Activated CD4-positive, alpha-beta memory T cell treated with anti-CD3 and anti-CD28 coated beads for 36 hours (primary cell): Measurements from ENCODE around the gene CBS. TPM values are rescaled to one million over a fixed set of nuclear protein-coding genes. Genes with fewer than 3 reads are reported as not detected.

ENCODE experiments used
- CTCF ChIA-PET: fragments of 350-600 bp; sonication (Branson Sonifier 250); formaldehyde crosslinking; loops from one replicate; lab custom pipeline; 2021; ENCODE audit warnings: antibody characterized with exemption, inconsistent platforms; lab: Charles Lee
- POLR2A ChIA-PET: fragments of 350-600 bp; sonication (Branson Sonifier 250); formaldehyde crosslinking; loops from one replicate; lab custom pipeline; 2021; ENCODE audit warnings: antibody characterized with exemption; lab: Charles Lee
- DNase-seq: peaks from one replicate; pipeline ENCODE4 v3.0.0-alpha.2; 2020
- H3K27ac Mint-ChIP-seq: one replicate; pipeline ENCODE4 v1.8.0; 2021; ENCODE audit warnings: mixed read lengths
- H3K27me3 Mint-ChIP-seq: one replicate; pipeline ENCODE4 v1.8.0; 2021; ENCODE audit warnings: mixed read lengths
- H3K36me3 Mint-ChIP-seq: one replicate; pipeline ENCODE4 v1.8.0; 2021; ENCODE audit warnings: mixed read lengths
- H3K4me1 Mint-ChIP-seq: one replicate; pipeline ENCODE4 v1.8.0; 2021; ENCODE audit warnings: low read depth, mixed read lengths
- H3K4me3 Mint-ChIP-seq: one replicate; pipeline ENCODE4 v1.8.0; 2021; ENCODE audit warnings: mild to moderate bottlenecking, mixed read lengths
- H3K9me3 Mint-ChIP-seq: one replicate; pipeline ENCODE4 v1.8.0; 2021; ENCODE audit warnings: mixed read lengths
- intact Hi-C: fragments of 100-400 bp; cut with micrococcal nuclease; formaldehyde crosslinking; loops from one replicate; pipeline ENCODE4 v1.15.1; 2023
- total RNA-seq, 2 experiments: library from RNA; stranded (reverse); gene quantifications; one replicate each; pipeline ENCODE4 v1.2.3, GENCODE V29; 2021

CBS gene
- total RNA-seq, 2 experiments from 2014 or later: 54.7 to 63.6 TPM

DNA sequence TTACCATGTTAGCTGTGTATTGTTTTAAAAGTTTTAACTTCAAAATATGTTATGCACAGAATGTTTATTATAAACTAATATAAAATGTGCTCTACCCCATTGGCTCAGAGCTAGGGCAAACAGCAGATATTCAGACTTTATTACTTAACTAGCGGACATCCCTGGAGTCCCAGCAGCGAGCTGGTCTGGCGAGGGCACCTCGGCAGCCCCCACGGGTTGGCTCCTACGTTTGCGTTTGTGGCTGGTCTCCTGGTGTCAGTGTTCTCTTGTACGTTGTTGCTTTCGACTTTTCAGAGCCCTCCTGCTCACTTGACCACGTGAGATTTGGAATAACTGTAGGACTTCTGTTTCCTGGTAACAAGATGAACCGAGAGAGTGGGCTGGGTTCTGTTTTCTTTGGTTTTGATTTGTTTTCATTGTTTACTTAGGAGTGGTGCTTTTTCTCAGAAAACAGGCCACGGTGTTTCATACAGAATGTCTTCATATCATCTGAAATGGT is 44.5 kb downstream of the CBS start:
- no peak for DNase-seq
- H3K27me3 Mint-ChIP-seq: no peaks in the 10 kb centered on the region
- intact Hi-C loops: no loop called here
- H3K4me3 Mint-ChIP-seq: no peak overlapping the region
- POLR2A ChIA-PET: no interaction called here
- H3K27ac Mint-ChIP-seq: no peak overlapping the region
- peaks cover 15% of the 10 kb centered on the region for H3K36me3 Mint-ChIP-seq
- no peaks in the 10 kb centered on the region for H3K4me1 Mint-ChIP-seq
- H3K9me3 Mint-ChIP-seq: no peaks in the 10 kb centered on the region
- CTCF ChIA-PET: no interaction called here

DNA sequence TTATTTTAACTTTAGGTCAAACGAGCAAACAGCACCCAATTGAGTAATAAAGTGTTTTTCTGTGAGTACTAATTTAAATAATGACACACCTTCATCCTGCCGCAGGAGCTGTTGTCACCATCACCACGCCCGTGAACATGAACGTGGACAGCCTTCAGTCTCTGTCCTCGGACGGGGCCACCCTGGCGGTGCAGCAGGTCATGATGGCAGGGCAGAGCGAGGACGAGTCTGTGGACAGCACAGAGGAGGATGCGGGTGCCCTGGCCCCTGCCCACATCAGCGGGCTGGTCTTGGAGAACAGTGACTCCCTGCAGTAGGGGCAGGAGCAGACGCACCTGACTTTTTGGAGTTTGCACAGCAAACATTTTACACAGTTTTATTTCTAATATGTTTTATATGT is 45.9 kb downstream of the CBS start:
- no peak for DNase-seq
- no peaks in the 10 kb centered on the region for H3K9me3 Mint-ChIP-seq
- H3K4me3 Mint-ChIP-seq: no peak overlapping the region
- H3K27ac Mint-ChIP-seq: no peak overlapping the region
- peaks cover 19% of the 10 kb centered on the region for H3K36me3 Mint-ChIP-seq
- intact Hi-C loops: no loop called here
- POLR2A ChIA-PET: no interaction called here
- no peaks in the 10 kb centered on the region for H3K4me1 Mint-ChIP-seq
- CTCF ChIA-PET: no interaction called here
- H3K27me3 Mint-ChIP-seq: no peaks in the 10 kb centered on the region

DNA sequence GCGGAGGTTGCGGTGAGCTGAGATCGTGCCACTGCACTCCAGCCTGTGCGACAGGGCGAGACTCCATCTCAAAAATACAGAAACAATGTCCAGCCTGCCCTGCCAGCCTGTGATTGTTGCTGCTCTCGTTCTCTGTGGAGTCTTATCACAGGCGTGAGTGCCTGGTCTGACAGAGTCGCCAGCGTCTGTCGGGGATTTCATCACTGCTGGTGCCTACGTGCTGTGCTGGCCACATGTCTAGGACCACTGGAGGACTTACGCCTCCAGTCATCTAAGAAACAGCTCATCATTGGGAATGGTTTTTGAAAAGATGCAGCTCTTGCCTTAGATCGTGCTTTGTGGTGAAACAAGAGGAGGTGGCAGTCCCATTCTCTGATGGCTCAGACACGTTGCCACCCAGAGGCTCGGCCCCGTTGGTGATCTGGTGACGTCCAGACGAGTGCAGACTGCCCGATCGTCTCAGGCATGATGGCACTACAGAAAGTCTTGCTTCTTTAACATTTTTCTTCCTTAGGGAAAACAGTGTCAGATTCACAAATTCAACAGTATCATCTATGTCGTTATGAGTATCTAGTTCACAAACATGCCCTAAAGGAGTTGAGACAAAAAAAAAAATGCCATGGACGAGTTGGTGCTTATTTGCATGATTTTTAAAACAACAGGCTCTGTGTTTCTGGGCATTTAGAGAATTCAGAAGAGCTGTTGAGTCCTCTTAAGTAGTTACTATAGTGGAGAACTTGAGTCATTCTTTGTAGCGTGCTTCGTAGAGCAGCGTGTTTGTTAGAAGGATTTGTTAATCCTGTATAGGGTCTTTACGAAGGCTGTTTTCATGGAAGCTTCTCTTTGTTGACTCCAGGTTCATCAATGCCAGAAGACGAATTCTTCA is 47.5 kb downstream of the CBS start:
- ChIA-PET POLR2A (no interaction called here), CTCF (no interaction called here)
- intact Hi-C loops: no loop called here
- Mint-ChIP-seq H3K9me3 (no peaks in the 10 kb centered on the region), H3K27me3 (no peaks in the 10 kb centered on the region), H3K4me1 (no peaks in the 10 kb centered on the region), H3K4me3 (no peak overlapping the region), H3K27ac (no peak overlapping the region), H3K36me3 (peaks cover 27% of the 10 kb centered on the region)
- no peak for DNase-seq

DNA sequence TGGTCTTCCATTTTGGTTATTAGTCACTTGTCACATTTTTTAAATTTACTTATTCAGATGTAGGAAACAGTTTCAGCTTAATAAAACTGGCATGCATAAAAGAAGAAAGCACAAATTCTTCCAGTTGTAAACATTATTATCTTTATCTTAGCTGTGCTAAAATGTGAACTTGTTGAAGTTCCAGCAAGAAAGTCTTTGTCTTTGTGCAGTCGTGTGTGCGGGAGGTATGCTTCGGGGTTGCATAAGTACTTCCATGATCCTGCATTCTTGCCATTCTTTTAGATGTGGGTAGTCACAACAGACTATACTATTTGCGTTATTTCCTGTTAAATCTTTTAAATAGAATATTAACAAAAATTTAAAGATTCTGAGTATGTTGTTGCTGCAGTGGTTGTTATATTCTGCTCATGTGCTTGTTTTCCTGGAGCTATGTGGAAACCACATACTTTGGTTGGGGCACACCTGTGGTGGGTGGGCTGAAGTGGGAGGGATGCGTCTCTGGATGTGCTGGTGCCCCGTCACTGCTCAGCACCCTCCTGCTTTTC is 49.9 kb downstream of the CBS start:
- Mint-ChIP-seq H3K4me1 (no peaks in the 10 kb centered on the region), H3K9me3 (no peaks in the 10 kb centered on the region), H3K4me3 (no peak overlapping the region), H3K27ac (no peak overlapping the region), H3K36me3 (peaks cover 33% of the 10 kb centered on the region), H3K27me3 (no peaks in the 10 kb centered on the region)
- DNase-seq: no peak
- ChIA-PET POLR2A (no interaction called here), CTCF (no interaction called here)
- intact Hi-C loops: no loop called here

DNA sequence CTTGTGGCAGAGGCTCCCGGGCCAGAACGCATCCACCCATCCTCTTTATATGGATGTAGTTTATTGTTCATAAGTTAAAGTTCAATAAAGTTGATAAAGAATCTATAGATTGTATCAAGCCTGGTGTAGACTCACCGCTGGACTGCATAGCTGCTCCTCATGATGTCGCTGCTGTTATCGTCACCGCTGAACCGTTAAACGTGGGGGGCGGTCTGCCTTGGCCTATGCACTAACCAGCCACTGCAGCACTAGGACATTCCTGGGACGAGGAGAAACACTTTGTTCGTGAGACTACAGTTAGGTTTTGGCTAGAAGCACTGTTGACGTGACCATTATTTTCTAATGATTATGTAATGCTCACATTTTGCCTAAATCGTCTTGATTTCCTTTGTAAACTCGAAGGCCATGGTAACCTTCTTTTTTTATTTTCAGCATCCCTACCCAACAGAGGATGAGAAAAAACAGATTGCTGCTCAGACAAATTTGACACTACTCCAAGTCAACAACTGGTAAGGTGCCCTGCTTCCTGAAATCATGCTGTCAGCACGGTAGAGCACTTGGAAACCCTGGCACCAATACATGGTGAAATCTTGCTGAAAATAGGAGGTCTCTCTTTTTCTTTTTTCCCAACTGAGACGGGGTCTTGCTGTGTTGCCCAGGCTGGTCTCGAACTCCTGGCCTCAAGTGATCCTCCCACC is 51.0 kb downstream of the CBS start:
- H3K4me3 Mint-ChIP-seq: no peak overlapping the region
- CTCF ChIA-PET: no interaction called here
- no peaks in the 10 kb centered on the region for H3K9me3 Mint-ChIP-seq
- H3K27ac Mint-ChIP-seq: no peak overlapping the region
- intact Hi-C loops: no loop called here
- H3K36me3 Mint-ChIP-seq: peaks cover 31% of the 10 kb centered on the region
- POLR2A ChIA-PET: no interaction called here
- H3K4me1 Mint-ChIP-seq: no peaks in the 10 kb centered on the region
- DNase-seq: no peak
- H3K27me3 Mint-ChIP-seq: no peaks in the 10 kb centered on the region

DNA sequence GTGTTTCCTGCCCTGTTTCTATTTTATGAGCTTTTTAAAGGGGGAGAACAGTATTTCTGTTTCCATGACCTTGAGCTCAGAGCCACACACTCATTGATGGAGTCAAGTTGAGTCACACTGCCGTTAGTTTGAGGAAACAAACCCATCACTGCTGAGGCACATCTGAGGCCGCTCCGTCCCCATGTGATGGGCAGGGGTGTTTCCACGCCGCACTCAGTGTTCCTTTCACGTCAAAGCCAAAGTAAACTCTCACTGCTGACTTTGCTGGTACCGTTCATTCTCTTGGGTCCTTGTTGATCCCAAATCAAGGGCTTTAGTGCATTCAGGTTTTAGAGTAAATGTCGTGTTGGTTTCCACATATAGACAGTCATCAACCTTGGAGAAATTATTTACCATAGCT is 52.5 kb downstream of the CBS start:
- Mint-ChIP-seq H3K27ac (no peak overlapping the region), H3K9me3 (no peaks in the 10 kb centered on the region), H3K36me3 (peaks cover 25% of the 10 kb centered on the region), H3K27me3 (no peaks in the 10 kb centered on the region), H3K4me3 (no peak overlapping the region), H3K4me1 (no peaks in the 10 kb centered on the region)
- CTCF ChIA-PET: no interaction called here
- intact Hi-C loops: no loop called here
- DNase-seq: no peak
- POLR2A ChIA-PET: no interaction called here

DNA sequence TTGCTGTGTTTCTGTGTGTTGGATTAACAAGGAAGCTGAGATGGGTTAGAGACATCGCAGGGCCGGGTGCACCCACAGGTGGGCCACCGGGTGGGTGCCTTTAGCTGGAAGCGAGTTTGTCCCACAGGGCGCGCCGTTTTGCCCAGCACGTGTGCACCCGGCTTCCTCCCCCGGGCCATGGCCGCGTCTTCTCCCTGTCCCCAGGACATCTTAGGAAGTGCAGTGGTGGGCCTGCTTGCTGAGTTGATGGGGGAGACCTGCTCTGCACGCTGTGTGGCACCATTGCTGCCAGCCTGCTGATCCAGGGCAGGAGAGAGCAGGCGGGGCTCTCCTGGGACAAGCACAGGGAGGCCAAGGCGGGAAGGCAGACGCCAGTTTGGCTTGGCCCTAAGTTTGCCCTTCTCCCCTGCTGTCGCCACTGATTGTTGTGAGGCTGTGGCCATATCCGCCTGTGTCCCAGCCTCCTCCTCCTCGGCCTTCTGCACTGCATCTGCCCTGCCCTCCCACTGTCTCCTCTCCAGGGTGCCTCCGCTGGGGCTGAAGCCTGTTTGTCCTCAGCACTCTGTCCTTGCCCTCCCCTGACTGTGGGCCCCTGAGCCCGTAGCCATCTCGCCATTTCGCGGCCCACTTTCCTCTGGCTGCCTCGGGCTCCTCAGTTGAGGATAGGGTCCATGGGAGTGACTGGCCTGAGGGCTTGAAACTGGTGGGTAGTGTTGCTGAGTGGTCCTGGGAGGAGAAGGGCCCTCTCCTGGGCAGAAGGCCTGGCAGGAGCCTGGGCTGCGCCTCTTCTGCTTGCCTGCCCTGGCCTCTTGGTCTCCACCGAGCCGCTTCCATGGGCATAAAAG is 53.7 kb downstream of the CBS start:
- H3K27me3 Mint-ChIP-seq: no peaks in the 10 kb centered on the region
- H3K9me3 Mint-ChIP-seq: no peaks in the 10 kb centered on the region
- no peak overlapping the region for H3K4me3 Mint-ChIP-seq
- H3K36me3 Mint-ChIP-seq: peaks cover 23% of the 10 kb centered on the region
- no peak for DNase-seq
- ChIA-PET CTCF (no interaction called here), POLR2A (no interaction called here)
- no peaks in the 10 kb centered on the region for H3K4me1 Mint-ChIP-seq
- H3K27ac Mint-ChIP-seq: no peak overlapping the region
- intact Hi-C loops: no loop called here

DNA sequence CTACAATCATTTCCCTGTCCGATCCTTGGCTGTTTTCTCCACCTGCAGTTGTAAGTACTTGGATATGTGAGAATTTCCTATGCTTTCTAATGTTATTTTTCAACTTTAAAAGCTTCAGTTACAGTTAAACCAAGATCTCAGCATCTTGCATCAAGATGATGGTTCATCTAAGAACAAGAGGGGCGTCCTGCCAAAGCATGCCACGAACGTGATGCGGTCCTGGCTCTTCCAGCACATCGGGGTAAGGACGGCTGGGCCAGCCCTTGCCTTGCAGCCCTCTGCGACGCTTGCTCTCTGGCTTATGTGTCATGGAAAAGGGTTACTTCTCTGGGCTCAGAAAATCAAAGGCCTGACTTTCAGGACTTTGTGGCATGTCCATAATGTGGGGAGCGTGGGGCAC is 54.4 kb downstream of the CBS start:
- POLR2A ChIA-PET: no interaction called here
- Mint-ChIP-seq H3K4me1 (no peaks in the 10 kb centered on the region), H3K36me3 (peaks cover 23% of the 10 kb centered on the region)

DNA sequence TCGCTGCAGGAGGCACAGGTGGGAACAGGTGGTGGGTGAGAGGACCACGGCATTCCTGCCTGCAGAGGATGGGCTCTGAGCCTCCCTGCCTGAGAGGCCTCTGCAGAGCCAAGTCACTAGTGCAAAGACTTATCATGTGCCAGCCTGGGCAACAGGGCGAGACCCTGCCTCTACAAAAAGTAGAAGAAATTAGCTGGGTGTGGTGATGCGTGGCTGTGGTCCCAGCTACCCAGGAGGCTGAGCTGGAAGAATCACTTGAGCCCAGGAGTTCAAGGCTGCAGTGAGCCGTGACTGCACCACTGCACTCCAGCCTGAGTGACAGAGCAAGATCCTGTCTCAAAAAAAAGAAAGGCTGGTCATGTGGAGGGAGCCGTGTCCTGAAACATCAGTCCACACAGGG is 54.9 kb downstream of the CBS start:
- DNase-seq: no peak
- Mint-ChIP-seq H3K27ac (no peak overlapping the region), H3K27me3 (no peaks in the 10 kb centered on the region), H3K9me3 (no peaks in the 10 kb centered on the region), H3K4me1 (no peaks in the 10 kb centered on the region), H3K36me3 (peaks cover 23% of the 10 kb centered on the region), H3K4me3 (no peak overlapping the region)
- intact Hi-C loops: no loop called here
- CTCF ChIA-PET: no interaction called here
- POLR2A ChIA-PET: no interaction called here

More for the DNA sequence above, 54.4 kb downstream of the CBS start:
- no peak overlapping the region for H3K27ac Mint-ChIP-seq
- DNase-seq: no peak
- intact Hi-C loops: no loop called here
- H3K9me3 Mint-ChIP-seq: no peaks in the 10 kb centered on the region
- CTCF ChIA-PET: no interaction called here
- no peaks in the 10 kb centered on the region for H3K27me3 Mint-ChIP-seq
- H3K4me3 Mint-ChIP-seq: no peak overlapping the region

DNA sequence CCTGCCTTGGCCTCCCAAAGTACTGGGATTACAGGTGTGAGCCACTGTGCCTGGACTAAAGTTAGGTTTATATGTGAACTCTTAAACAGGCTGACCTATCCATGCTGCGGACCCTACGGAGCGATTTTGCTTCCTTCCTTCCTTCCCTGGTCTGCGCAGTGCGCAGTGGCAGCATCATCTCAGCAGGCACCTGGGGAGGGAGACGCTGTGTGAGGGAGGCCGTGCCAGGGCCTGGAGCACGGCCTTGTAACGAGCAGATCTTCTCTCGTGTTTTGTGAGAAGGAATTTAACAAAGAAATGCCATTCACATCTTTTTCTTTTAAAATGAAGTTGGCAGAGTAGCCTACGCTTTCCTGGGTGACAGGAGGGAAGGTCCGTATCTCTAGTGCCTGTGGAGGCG is 55.5 kb downstream of the CBS start:
- H3K36me3 Mint-ChIP-seq: peaks cover 22% of the 10 kb centered on the region
- no peaks in the 10 kb centered on the region for H3K9me3 Mint-ChIP-seq
- no peak for DNase-seq
- ChIA-PET CTCF (no interaction called here), POLR2A (no interaction called here)
- no peak overlapping the region for H3K27ac Mint-ChIP-seq
- intact Hi-C loops: no loop called here
- H3K27me3 Mint-ChIP-seq: no peaks in the 10 kb centered on the region
- H3K4me3 Mint-ChIP-seq: no peak overlapping the region
- H3K4me1 Mint-ChIP-seq: no peaks in the 10 kb centered on the region

DNA sequence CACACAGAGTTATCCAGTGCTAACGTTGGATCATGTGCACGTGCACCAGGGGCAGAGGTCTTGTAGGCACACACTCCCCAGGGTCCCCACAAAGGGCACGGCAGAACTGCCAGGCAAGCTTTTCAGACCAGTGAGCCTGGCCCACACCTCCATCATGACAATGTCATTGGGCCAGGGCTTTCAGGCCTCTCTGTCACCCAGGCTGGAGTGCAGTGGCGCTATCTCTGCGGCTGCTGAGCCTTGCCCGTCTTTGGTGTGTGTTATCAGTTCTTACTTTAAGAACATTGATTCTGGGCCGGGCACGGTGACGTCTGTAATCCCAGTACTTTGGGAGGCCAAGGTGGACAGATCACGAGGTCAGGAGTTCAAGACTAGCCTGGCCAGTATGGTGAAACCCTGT is 57.1 kb downstream of the CBS start:
- Mint-ChIP-seq H3K36me3 (peaks cover 13% of the 10 kb centered on the region), H3K4me3 (no peak overlapping the region), H3K27me3 (no peaks in the 10 kb centered on the region), H3K9me3 (no peaks in the 10 kb centered on the region), H3K4me1 (no peaks in the 10 kb centered on the region), H3K27ac (no peak overlapping the region)
- CTCF ChIA-PET: no interaction called here
- intact Hi-C loops: no loop called here
- POLR2A ChIA-PET: no interaction called here
- DNase-seq: no peak

DNA sequence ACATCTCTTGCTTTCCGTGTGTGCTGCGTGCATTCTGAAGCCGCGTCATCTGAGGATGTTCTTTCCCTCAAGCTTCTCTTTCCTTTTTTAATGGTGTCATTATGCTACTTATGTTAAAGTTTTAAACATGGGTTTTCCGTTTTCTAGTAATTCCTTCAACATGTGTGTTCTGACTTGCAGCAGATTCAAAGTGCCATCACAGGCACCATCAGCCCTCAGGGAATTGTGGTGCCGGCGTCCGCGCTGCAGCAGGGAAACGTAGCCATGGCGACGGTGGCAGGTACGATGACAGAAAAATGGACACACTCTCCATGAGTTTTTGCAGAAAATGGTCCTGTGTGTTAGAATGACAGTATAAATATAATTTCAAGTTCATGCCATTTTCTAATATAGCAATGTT is 58.9 kb downstream of the CBS start:
- Mint-ChIP-seq H3K27me3 (no peaks in the 10 kb centered on the region), H3K4me3 (no peak overlapping the region), H3K4me1 (no peaks in the 10 kb centered on the region), H3K36me3 (peaks cover 9% of the 10 kb centered on the region), H3K27ac (no peak overlapping the region), H3K9me3 (no peaks in the 10 kb centered on the region)
- ChIA-PET CTCF (no interaction called here), POLR2A (no interaction called here)
- intact Hi-C loops: no loop called here
- no peak for DNase-seq
